COLO829 (cell line): Measurements from ENCODE around the gene TMA7.

ENCODE experiments used
- DNase-seq: peaks from one replicate; pipeline ENCODE4 v3.0.0; 2012; ENCODE audit warnings: low spot score

Gene TMA7

GRCh38 chr3:48409291-48410201, 30.5 kb upstream of the TMA7 start:
- DNase-seq, result no peak

- DNase-seq, result no peak
Measured at GRCh38 chr3:48410205-48411040, 29.6 kb upstream of the TMA7 start.

GRCh38 chr3:48411041-48411588, 28.9 kb upstream of the TMA7 start:
- no peak for DNase-seq

GRCh38 chr3:48411606-48412374, 28.3 kb upstream of the TMA7 start:
- DNase-seq, result no peak

GRCh38 chr3:48412375-48413001, 27.6 kb upstream of the TMA7 start:
- DNase-seq, result no peak

- DNase-seq, result no peak
Measured at GRCh38 chr3:48413086-48413485, 27.0 kb upstream of the TMA7 start.

- no peak for DNase-seq
Measured at GRCh38 chr3:48413611-48414010, 26.4 kb upstream of the TMA7 start.

- no peak for DNase-seq
Measured at GRCh38 chr3:48414376-48415250, 25.4 kb upstream of the TMA7 start.

GRCh38 chr3:48415251-48415953, 24.7 kb upstream of the TMA7 start:
- no peak for DNase-seq

GRCh38 chr3:48416091-48416505, 24.0 kb upstream of the TMA7 start:
- DNase-seq, result no peak

- DNase-seq, result no peak
Measured at GRCh38 chr3:48416546-48416945, 23.5 kb upstream of the TMA7 start.

- no peak for DNase-seq
Measured at GRCh38 chr3:48417529-48418108, 22.4 kb upstream of the TMA7 start.

- DNase-seq, result no peak
Measured at GRCh38 chr3:48418140-48418539, 21.9 kb upstream of the TMA7 start.

- no peak for DNase-seq
Measured at GRCh38 chr3:48418651-48419050, 21.4 kb upstream of the TMA7 start.

GRCh38 chr3:48419149-48419548, 20.9 kb upstream of the TMA7 start:
- no peak for DNase-seq

GRCh38 chr3:48419597-48419996, 20.5 kb upstream of the TMA7 start:
- no peak for DNase-seq

- no peak for DNase-seq
Measured at GRCh38 chr3:48420561-48420960, 19.5 kb upstream of the TMA7 start.

GRCh38 chr3:48422272-48422671, 17.8 kb upstream of the TMA7 start:
- DNase-seq, result no peak

GRCh38 chr3:48422681-48423080, 17.4 kb upstream of the TMA7 start:
- no peak for DNase-seq
